ENCODE data around the gene MBTPS1. TPM values are rescaled to one million over a fixed set of nuclear protein-coding genes. Genes with fewer than 3 reads are reported as not detected.

Gene MBTPS1
- total and polyA plus RNA-seq, 9 of the 15 experiments (the other 6 are each of a cell fraction or from before 2014, with no cell fraction given) = 2.8 to 57.6 (median 43.8) TPM

DNA sequence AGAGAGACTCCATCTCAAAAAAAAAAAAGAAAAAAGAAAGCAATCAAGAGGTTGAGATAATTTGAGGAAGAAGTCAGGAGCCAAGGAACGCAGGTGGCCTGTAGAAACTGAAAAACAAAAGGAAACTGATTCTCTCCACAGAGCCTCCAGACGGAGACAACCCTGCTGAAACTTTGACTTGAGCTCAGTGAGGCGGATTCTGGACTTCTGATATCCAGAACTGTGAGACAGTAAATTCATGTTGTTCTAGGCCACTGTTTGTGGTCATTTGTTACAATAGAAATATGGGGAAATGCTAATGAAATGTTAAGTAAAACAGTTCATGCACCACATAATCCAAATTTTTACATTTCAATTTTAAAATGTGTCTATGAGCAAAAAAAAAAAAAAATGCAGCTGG lies 5.2 kb downstream of the MBTPS1 start (continued):
- TF ChIP-seq, protein P1, sequence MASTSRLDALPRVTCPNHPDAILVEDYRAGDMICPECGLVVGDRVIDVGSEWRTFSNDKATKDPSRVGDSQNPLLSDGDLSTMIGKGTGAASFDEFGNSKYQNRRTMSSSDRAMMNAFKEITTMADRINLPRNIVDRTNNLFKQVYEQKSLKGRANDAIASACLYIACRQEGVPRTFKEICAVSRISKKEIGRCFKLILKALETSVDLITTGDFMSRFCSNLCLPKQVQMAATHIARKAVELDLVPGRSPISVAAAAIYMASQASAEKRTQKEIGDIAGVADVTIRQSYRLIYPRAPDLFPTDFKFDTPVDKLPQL (IDR thresholded peaks at IDR 0.05; ENCODE audit: extremely low read depth, insufficient read length) = no peak

DNA sequence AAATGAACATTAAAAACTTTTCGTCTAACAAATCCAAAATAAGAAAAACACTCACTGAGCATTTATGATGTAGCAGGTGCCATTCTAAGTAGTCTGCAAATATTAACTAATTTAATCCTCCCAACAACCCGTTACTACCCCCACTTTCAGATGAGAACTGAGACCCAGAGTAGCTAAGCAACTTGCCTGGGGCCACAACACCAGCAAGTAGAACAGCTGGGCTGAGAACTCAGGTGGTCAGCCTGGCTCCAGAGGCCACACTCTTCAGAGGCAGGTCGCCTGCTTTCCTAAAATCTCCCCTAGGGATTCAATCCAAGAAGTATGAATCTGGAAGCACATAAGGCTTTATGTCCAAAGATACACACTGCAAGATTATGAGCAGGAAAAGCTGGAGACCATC lies 6.2 kb downstream of the MBTPS1 start:
- no peak for DNase-seq (ENCODE audit: extremely low read depth in 1 of 4, low spot score in 3 of 4)
- H3K9me1 ChIP-seq (ENCODE audit: control insufficient read depth, insufficient read depth, low read length) = no peaks in the 10 kb centered on the region
- H3K79me2 ChIP-seq (ENCODE audit: control insufficient read depth, insufficient read depth, low read length) = peaks cover 79% of the 10 kb centered on the region
- no peak overlapping the region for H3K27ac ChIP-seq (ENCODE audit: extremely low read depth, low read depth, low read length)
- intact Hi-C loops (cut with micrococcal nuclease) (no loop called here), in situ Hi-C loops (cut with MboI) (no loop called here)
- BruUV-seq (replicated peaks) = no TSS peak
- H3K9me3 ChIP-seq (replicated peaks; ENCODE audit: control insufficient read depth, insufficient read depth, low read depth, low read length) = no peaks in the 10 kb centered on the region
- no peak overlapping the region for H3K4me2 ChIP-seq (ENCODE audit: insufficient read depth, low read length)
- 81% methylated on average over 3 of the region's 3 CpGs for WGBS (ENCODE audit: insufficient coverage, low coverage, missing lambda C conversion rate)
- CTCF ChIA-PET (ENCODE audit: low intra/inter-chr PET ratio) = no interaction called here
- no peaks in the 10 kb centered on the region for H3K27me3 ChIP-seq (ENCODE audit: control insufficient read depth in 2 of 2, insufficient read depth in 2 of 2, low read length in 2 of 2)
- peaks cover 26% of the 10 kb centered on the region; the same call in 2 of the 3 replicates for H3K36me3 ChIP-seq (ENCODE audit: control insufficient read depth, insufficient read depth, low read length)
- ATAC-seq = no peak
- H2AFZ ChIP-seq (ENCODE audit: low read depth, low read length) = no peak overlapping the region
- FAIRE-seq = no peak
- H3K4me1 ChIP-seq (replicated peaks in 1 of 2; ENCODE audit: control insufficient read depth in 2 of 2, insufficient read depth in 2 of 2, low read length in 2 of 2) = peaks cover 4 to 12% of the 10 kb centered on the region in 2 experiments; a peak in 3 of 5 replicates
- H4K20me1 ChIP-seq (replicated peaks; ENCODE audit: control insufficient read depth, insufficient read depth, low read length) = peaks cover 20% of the 10 kb centered on the region
- POLR2A ChIA-PET = interaction anchor here (0.9 to 2.0 kb wide), 4 partner anchors 11 to 139 kb away, joined by 3 to 10 read pairs (median 4); partner anchors contain the start of gene TAF1C
- H3K9ac ChIP-seq (ENCODE audit: insufficient read depth in 1 of 2, low read depth in 2 of 2, low read length in 2 of 2) = no peak overlapping the region
- no peak overlapping the region for H3K4me3 ChIP-seq
- TF ChIP-seq ZKSCAN8 (CRISPR knock-in tag; IDR thresholded peaks at IDR 0.05) = no peak
- no peak for TF ChIP-seq SETDB1 (IDR thresholded peaks at IDR 0.05; ENCODE audit: low read length)
- no peak for TF ChIP-seq SUPT5H (IDR thresholded peaks at IDR 0.05)
- TF ChIP-seq, protein P2, sequence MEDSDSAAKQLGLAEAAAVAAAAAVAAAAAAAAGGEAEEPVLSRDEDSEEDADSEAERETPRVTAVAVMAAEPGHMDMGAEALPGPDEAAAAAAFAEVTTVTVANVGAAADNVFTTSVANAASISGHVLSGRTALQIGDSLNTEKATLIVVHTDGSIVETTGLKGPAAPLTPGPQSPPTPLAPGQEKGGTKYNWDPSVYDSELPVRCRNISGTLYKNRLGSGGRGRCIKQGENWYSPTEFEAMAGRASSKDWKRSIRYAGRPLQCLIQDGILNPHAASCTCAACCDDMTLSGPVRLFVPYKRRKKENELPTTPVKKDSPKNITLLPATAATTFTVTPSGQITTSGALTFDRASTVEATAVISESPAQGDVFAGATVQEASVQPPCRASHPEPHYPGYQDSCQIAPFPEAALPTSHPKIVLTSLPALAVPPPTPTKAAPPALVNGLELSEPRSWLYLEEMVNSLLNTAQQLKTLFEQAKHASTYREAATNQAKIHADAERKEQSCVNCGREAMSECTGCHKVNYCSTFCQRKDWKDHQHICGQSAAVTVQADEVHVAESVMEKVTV (CRISPR knock-in tag; IDR thresholded peaks at IDR 0.05) = no peak
- TF ChIP-seq SIN3B (IDR thresholded peaks at IDR 0.05; ENCODE audit: low read depth) = no peak
- no peak for TF ChIP-seq RFX7 (CRISPR knock-in tag; IDR thresholded peaks at IDR 0.05)
- no peak for TF ChIP-seq KDM2B (CRISPR knock-in tag; IDR thresholded peaks at IDR 0.05)
- TF ChIP-seq HDAC6 (IDR thresholded peaks at IDR 0.05; ENCODE audit: low read depth, low read length) = no peak
- TF ChIP-seq MCM2 (IDR thresholded peaks at IDR 0.05; ENCODE audit: low read depth) = no peak
- no peak for TF ChIP-seq GABPB1 (CRISPR knock-in tag; IDR thresholded peaks at IDR 0.05)
- TF ChIP-seq NFE2 (IDR thresholded peaks at IDR 0.05; ENCODE audit: low read depth) = no peak
- no peak for TF ChIP-seq ZSCAN29 (IDR thresholded peaks at IDR 0.05)
- TF ChIP-seq TSC22D4 (tag; IDR thresholded peaks at IDR 0.05) = no peak
